CD4-positive, CD25-positive, alpha-beta regulatory T cell (primary cell): Measurements from ENCODE around the gene UTS2R. TPM values are rescaled to one million over a fixed set of nuclear protein-coding genes. Genes with fewer than 3 reads are reported as not detected.
"Not testable (repeated sequence)": the region's sequence is repeated elsewhere in the genome, so short reads cannot be mapped to it uniquely, and the experiment has no call there.

Experiments used
- ATAC-seq, 2 donors: fragments of 150-1000 bp; cut with Tn5 transposase; one replicate each; pipeline ENCODE4 v1.10.0; 2021; ENCODE audit warnings: low read depth in 2 of 2, moderate number of reproducible peaks in 2 of 2, moderate library complexity in 1 of 2
- DNase-seq, 3 donors: peaks; one replicate each; pipeline versions ENCODE4 v3.0.0 to v3.0.0-alpha.2; 2012 to 2022; ENCODE audit warnings: mixed read lengths in 1 of 3
- H3K27ac ChIP-seq: one replicate; pipeline ENCODE4 v1.7.0; 2013; ENCODE audit warnings: mild to moderate bottlenecking, low read length; ENCODE audit not compliant: insufficient read depth, poor library complexity, severe bottlenecking
- H3K27me3 ChIP-seq: one replicate; pipeline ENCODE4 v1.7.0; 2013; ENCODE audit warnings: low read length; ENCODE audit not compliant: control insufficient read depth, insufficient read depth
- H3K36me3 ChIP-seq: one replicate; pipeline ENCODE4 v1.7.0; 2013; ENCODE audit warnings: mild to moderate bottlenecking, low read length, moderate library complexity; ENCODE audit not compliant: control insufficient read depth, insufficient read depth
- H3K4me1 ChIP-seq: 2 replicates; pipeline ENCODE4 v1.7.0; 2013; ENCODE audit warnings: mild to moderate bottlenecking, low read length; ENCODE audit not compliant: insufficient read depth, control insufficient read depth, poor library complexity, severe bottlenecking
- H3K4me3 ChIP-seq: one replicate; pipeline ENCODE4 v1.7.0; 2013; ENCODE audit warnings: low read depth, mild to moderate bottlenecking, low read length, moderate library complexity
- H3K9me3 ChIP-seq, 2 experiments: 1 replicate in 1 of 2; 2 replicates in 1 of 2; pipeline ENCODE4 v1.7.0; 2013; ENCODE audit warnings: low read length in 2 of 2, mild to moderate bottlenecking in 1 of 2, moderate library complexity in 1 of 2; ENCODE audit not compliant: control insufficient read depth in 2 of 2
- H3K27ac Mint-ChIP-seq, 3 donors: one replicate each; pipeline ENCODE4 v1.8.0; 2020 to 2022; ENCODE audit warnings: mild to moderate bottlenecking in 3 of 3, mixed read lengths in 3 of 3, moderate library complexity in 2 of 3
- H3K27me3 Mint-ChIP-seq: one replicate; pipeline ENCODE4 v1.8.0; 2022; ENCODE audit warnings: mild to moderate bottlenecking, mixed read lengths
- H3K36me3 Mint-ChIP-seq: one replicate; pipeline ENCODE4 v1.8.0; 2020; ENCODE audit warnings: mixed read lengths
- H3K4me1 Mint-ChIP-seq, 4 donors: one replicate each; pipeline ENCODE4 v1.8.0; 2020 to 2022; ENCODE audit warnings: mixed read lengths in 4 of 4, mild to moderate bottlenecking in 1 of 4
- H3K4me3 Mint-ChIP-seq, 4 donors: one replicate each; pipeline ENCODE4 v1.8.0; 2020 to 2022; ENCODE audit warnings: mild to moderate bottlenecking in 4 of 4, mixed read lengths in 4 of 4, moderate library complexity in 3 of 4
- H3K9me3 Mint-ChIP-seq, 7 donors: one replicate each; pipeline ENCODE4 v1.8.0; 2020 to 2022; ENCODE audit warnings: mixed read lengths in 7 of 7, mild to moderate bottlenecking in 3 of 7, moderate library complexity in 2 of 7
- polyA plus RNA-seq, 4 donors: library from polyadenylated mRNA; unstranded; fragments of 300-500 nt; fragmentation: Illumina TruSeq; gene quantifications; one replicate each; pipeline ENCODE4 v1.2.3, GENCODE V29; 2021
- total RNA-seq: library from RNA; stranded (reverse); gene quantifications from one replicate; pipeline ENCODE4 v1.2.3, GENCODE V29; 2022

Gene UTS2R
- total and polyA plus RNA-seq, 5 donors from 2014 or later: not detected

DNA sequence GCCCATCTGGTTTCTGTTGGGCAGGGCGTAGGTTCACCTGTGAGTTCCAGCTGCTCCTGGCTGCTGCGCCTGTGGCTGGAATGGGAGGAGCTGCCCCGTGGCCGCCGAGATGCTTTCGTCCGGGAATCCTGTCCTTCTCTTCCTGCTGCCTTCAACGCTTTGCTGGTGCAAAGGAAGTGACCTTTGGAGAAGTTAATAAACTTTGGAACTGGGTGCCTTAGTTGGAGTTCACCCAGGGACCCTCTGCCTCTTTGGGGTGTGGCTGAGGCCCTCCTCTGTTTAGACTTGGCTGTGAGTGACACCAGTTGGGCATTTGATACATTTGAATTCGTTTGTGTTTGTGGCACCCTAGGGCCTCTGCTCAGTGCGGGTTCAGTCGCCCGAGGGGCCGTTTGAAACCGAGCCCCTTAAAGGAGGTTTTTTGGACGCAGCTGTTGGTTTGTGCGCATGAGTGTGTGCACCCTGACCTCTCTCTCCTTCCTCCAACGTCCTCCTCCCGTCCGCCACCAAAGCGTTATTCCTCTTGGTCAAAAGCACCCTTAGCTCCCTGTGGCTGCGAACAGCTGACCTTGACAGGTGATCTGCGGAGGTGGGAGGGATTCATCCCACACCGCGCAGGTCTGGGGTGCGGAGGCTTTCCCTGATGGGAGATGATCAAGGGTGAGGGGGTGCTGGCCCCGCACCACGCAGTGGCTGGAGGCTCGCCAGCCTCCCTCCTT lies 29.0 kb upstream of the UTS2R start:
- DNase-seq (no peak), ATAC-seq (no peak)
- Mint-ChIP-seq H3K36me3 (no peaks in the 10 kb centered on the region), H3K27ac (no peak overlapping the region), H3K4me3 (no peak overlapping the region), H3K9me3 (no peaks in the 10 kb centered on the region), H3K27me3 (peaks cover 19% of the 10 kb centered on the region), H3K4me1 (peaks cover 0 to 16% (median 5%) of the 10 kb centered on the region in 4 donors)
- Histone ChIP-seq H3K36me3 (no peaks in the 10 kb centered on the region), H3K4me1 (peaks cover 6% of the 10 kb centered on the region), H3K4me3 (no peak overlapping the region), H3K27ac (no peak overlapping the region), H3K27me3 (no peaks in the 10 kb centered on the region), H3K9me3 (no peaks in the 10 kb centered on the region)

DNA sequence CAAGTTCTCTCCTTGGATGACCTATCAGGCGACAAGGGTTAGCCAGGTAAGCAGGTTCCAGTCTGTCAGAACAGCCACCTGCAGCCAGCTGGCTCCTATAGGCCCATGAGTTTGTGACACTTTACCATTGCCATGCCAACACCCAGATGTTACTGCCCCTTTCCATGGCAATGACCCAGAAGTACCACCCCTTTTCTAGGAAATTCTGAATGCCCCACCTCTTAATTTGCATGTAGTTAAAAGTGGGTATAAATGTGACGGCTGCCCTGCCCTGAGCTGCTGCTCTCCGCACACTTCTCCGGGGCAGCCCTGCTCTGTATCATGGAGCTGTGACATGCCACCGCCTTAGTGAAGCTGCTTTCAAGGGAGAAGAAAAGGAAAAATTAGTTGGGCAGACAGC lies 28.0 kb upstream of the UTS2R start:
- peaks cover 0 to 14% (median 5%) of the 10 kb centered on the region in 4 donors for H3K4me1 Mint-ChIP-seq
- DNase-seq (no peak), ATAC-seq (no peak)
- H3K27ac ChIP-seq: no peak overlapping the region
- H3K27ac Mint-ChIP-seq: peak overlapping the region in 2 of 3 donors; percentile 35 to 62
- peaks cover 6% of the 10 kb centered on the region for H3K4me1 ChIP-seq
- H3K4me3 ChIP-seq: no peak overlapping the region
- peaks cover 13% of the 10 kb centered on the region for H3K27me3 Mint-ChIP-seq
- H3K9me3 Mint-ChIP-seq: no peaks in the 10 kb centered on the region
- H3K4me3 Mint-ChIP-seq: no peak overlapping the region
- H3K36me3 ChIP-seq: no peaks in the 10 kb centered on the region
- no peaks in the 10 kb centered on the region for H3K36me3 Mint-ChIP-seq
- no peaks in the 10 kb centered on the region for H3K9me3 ChIP-seq
- H3K27me3 ChIP-seq: no peaks in the 10 kb centered on the region

DNA sequence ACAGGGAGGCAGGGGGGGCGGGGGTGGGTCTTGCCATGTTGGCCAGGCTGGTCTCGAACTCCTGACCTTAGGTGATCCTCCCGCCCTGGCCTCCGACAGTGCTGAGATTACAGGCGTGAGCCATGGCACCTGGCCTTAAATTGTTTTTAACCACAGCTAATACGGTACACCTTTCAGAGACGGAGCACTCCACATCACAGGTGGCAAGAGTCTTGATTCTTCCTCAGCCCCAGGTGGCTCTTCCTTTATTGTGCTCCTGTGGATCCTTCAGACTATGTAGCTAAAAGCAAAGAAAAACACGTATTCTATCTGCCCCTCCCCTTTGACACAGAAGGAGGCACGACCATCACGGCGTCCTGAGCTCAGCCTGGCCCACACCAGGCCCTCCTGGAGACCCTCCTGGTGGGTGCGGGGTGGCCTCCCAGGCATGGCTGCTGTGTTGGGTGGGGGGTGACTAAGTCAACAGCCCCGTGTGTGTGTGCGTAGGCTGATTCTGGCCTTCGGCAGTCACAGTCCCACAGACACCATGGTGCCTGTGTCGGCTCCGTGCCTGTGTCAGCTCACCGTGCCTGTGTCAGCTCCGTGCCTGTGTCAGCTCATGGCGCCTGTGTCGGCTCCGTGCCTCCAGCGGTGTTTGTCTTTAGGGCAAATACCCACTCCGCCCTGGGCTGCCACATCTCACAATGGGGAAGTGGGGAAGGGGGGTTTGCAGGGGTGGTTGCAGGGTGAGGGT lies 27.2 kb upstream of the UTS2R start:
- Histone ChIP-seq H3K27me3 (no peaks in the 10 kb centered on the region), H3K9me3 (no peaks in the 10 kb centered on the region), H3K4me1 (peaks cover 6% of the 10 kb centered on the region), H3K36me3 (no peaks in the 10 kb centered on the region), H3K4me3 (no peak overlapping the region), H3K27ac (no peak overlapping the region)
- DNase-seq (no peak), ATAC-seq (no peak)
- H3K4me1 Mint-ChIP-seq: peaks cover 0 to 8% (median 5%) of the 10 kb centered on the region in 4 donors
- H3K9me3 Mint-ChIP-seq: no peaks in the 10 kb centered on the region
- no peaks in the 10 kb centered on the region for H3K36me3 Mint-ChIP-seq
- H3K4me3 Mint-ChIP-seq: no peak overlapping the region
- H3K27me3 Mint-ChIP-seq: peaks cover 16% of the 10 kb centered on the region
- H3K27ac Mint-ChIP-seq: no peak overlapping the region

DNA sequence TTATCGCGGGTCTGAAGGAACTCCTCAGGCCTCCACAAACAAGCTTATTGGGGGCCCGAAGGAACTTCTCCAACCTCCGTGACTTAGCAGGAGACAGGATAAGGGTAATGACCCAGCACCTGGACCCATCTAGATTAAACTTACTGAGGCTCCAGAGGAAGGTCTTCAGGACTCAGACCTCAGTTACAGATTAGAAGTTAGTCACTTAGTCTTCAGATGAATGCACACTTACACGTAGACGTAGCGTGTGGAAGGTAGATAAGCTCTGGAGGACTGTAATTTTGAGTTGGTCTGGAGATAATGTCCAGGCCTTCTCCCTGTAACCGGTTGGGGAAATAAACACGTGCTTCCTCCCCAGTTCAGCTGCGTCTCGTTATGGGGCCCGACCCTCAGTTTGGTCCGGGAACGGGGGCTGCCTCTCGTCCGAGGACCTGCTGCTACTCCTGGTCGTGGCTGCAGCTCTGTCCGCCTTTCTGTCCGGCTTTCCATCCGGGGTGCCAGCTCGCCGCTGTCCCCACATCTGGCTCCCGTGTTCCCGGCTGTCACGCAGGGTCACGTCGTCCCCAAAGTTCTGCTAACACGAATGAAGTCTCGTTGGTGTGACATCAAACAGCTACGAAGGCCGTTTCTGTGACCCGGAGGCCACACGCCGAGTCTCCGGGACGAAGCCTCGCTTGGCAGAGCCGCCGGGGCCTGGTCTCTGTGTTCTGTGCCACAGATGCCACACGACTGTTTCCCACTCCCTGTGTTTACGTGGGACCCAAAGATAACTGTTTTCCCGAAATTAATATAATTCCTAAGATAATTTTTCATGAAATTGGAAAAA lies 26.2 kb upstream of the UTS2R start:
- Histone ChIP-seq H3K9me3 (no peaks in the 10 kb centered on the region), H3K27me3 (no peaks in the 10 kb centered on the region), H3K4me1 (peaks cover 6% of the 10 kb centered on the region), H3K36me3 (no peaks in the 10 kb centered on the region), H3K27ac (no peak overlapping the region), H3K4me3 (no peak overlapping the region)
- no peak for ATAC-seq
- H3K27ac Mint-ChIP-seq: no peak overlapping the region
- no peak overlapping the region for H3K4me3 Mint-ChIP-seq
- peaks cover 0 to 8% (median 5%) of the 10 kb centered on the region in 4 donors for H3K4me1 Mint-ChIP-seq
- DNase-seq: no peak
- H3K27me3 Mint-ChIP-seq: peaks cover 18% of the 10 kb centered on the region
- H3K36me3 Mint-ChIP-seq: no peaks in the 10 kb centered on the region
- H3K9me3 Mint-ChIP-seq: no peaks in the 10 kb centered on the region

DNA sequence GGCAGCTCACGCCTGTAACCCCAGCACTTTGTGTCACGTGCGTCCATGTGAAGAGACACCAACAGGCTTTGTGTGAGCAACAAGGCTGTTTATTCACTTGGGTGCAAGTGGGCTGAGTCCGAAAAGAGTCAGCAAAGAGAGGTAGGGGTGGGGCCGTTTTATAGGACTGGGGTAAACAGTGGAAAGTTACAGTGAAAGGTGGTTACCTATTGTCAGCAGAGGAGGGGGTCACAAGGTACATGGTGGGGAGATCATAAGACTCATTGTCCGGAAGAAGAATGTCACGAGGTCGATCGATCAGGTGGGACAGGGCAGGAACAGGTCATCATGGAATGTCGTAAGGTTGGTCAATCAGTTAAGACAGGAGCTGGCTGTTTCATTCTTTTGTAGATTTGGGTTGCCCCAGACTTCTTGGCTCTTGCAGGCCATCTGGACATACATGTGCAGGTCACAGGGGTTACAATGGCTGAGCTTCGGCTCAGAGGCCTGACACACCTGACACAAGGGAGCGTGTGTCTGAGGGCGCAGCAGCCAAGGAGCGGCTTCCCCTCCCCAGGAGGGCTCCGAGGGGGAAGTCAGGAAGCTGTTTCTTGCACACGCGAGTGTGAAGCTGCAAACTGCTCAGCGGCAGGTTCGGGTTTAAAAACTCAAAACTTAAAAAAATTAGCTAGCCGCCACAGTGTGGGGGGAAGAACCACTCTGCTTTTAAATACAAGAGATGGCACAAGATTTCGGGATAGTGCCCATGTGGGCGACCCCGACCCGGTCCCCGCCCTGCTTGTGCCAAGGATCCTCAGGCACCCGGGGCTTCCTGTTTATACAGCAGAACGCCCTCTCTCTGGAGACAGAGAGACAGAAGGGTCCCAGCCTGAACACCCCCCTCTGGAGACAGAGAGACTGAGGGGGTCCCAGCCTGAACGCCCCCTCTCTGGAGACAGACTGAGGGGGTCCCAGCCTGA lies 24.9 kb upstream of the UTS2R start:
- peak overlapping the region in 1 of 3 donors; percentile 59 for H3K27ac Mint-ChIP-seq
- no peaks in the 10 kb centered on the region for H3K36me3 Mint-ChIP-seq
- H3K4me3 ChIP-seq: no peak overlapping the region
- H3K36me3 ChIP-seq: no peaks in the 10 kb centered on the region
- peaks cover 6% of the 10 kb centered on the region for H3K4me1 ChIP-seq
- peaks cover 16% of the 10 kb centered on the region for H3K27me3 Mint-ChIP-seq
- ATAC-seq (no peak), DNase-seq (peak in 1 of 3 donors; percentile 37)
- peak overlapping the region in 1 of 4 donors; percentile 23 for H3K4me3 Mint-ChIP-seq
- no peak overlapping the region for H3K27ac ChIP-seq
- H3K27me3 ChIP-seq: no peaks in the 10 kb centered on the region
- no peaks in the 10 kb centered on the region for H3K9me3 Mint-ChIP-seq
- H3K9me3 ChIP-seq: no peaks in the 10 kb centered on the region
- H3K4me1 Mint-ChIP-seq: peaks cover 0 to 8% (median 5%) of the 10 kb centered on the region in 4 donors

DNA sequence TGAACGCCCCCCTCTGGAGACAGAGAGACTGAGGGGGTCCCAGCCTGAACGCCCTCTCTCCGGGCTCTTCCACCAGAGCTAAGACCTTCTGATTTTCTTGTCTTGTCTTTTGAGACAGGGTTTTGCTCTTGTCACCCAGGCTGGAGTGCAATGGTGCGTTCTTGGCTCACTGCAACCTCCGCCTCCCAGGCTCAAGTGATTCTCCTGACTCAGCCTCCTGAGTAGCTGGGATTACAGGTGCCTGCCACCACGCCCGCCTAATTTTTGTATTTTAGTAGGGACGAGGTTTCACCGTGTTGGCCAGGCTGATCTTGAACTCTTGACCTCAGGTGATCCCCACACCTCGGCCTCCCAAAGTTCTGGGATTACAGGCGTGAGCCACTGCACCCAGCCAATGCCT lies 23.6 kb upstream of the UTS2R start:
- not testable (repeated sequence) for H3K4me1 Mint-ChIP-seq, DNase-seq, H3K4me3 Mint-ChIP-seq, H3K27me3 ChIP-seq, H3K36me3 Mint-ChIP-seq, ATAC-seq, H3K9me3 ChIP-seq, H3K36me3 ChIP-seq, H3K27ac ChIP-seq, H3K4me1 ChIP-seq, H3K4me3 ChIP-seq, H3K9me3 Mint-ChIP-seq
- Mint-ChIP-seq H3K27me3 (peaks cover 16% of the 10 kb centered on the region), H3K27ac (peak overlapping the region in 1 of 3 donors; percentile 5)

DNA sequence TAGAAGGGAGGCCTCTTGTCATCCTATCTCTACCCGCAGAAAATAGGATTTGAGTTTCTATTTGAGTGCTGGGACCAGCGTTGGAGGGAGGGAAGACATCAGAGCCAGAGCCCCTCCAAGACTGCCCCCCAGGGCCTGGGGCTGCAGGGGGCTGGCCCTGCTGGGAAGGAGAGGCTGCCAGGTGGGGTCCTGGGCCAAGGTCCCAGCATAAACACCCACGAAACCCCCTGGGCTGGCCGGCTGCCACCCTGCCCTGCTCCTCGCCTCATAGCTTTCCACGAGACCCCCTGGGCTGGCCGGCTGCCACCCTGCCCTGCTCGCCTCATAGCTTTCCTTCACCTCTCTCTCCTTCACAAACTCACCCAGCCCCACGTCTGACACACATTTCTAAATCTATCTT lies 23.1 kb upstream of the UTS2R start:
- no peaks in the 10 kb centered on the region for H3K36me3 Mint-ChIP-seq
- H3K9me3 Mint-ChIP-seq: no peaks in the 10 kb centered on the region
- no peak overlapping the region for H3K4me3 ChIP-seq
- peaks cover 0 to 8% (median 5%) of the 10 kb centered on the region in 4 donors for H3K4me1 Mint-ChIP-seq
- no peaks in the 10 kb centered on the region for H3K27me3 ChIP-seq
- no peak overlapping the region for H3K27ac ChIP-seq
- no peak for DNase-seq
- H3K36me3 ChIP-seq: no peaks in the 10 kb centered on the region
- no peak for ATAC-seq
- H3K4me1 ChIP-seq: peaks cover 8% of the 10 kb centered on the region
- no peak overlapping the region for H3K27ac Mint-ChIP-seq
- no peak overlapping the region for H3K4me3 Mint-ChIP-seq
- no peaks in the 10 kb centered on the region for H3K9me3 ChIP-seq
- peaks cover 16% of the 10 kb centered on the region for H3K27me3 Mint-ChIP-seq
